ENCODE data around the gene RDH5.

The RDH5 gene, protein sequence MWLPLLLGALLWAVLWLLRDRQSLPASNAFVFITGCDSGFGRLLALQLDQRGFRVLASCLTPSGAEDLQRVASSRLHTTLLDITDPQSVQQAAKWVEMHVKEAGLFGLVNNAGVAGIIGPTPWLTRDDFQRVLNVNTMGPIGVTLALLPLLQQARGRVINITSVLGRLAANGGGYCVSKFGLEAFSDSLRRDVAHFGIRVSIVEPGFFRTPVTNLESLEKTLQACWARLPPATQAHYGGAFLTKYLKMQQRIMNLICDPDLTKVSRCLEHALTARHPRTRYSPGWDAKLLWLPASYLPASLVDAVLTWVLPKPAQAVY

DNA sequence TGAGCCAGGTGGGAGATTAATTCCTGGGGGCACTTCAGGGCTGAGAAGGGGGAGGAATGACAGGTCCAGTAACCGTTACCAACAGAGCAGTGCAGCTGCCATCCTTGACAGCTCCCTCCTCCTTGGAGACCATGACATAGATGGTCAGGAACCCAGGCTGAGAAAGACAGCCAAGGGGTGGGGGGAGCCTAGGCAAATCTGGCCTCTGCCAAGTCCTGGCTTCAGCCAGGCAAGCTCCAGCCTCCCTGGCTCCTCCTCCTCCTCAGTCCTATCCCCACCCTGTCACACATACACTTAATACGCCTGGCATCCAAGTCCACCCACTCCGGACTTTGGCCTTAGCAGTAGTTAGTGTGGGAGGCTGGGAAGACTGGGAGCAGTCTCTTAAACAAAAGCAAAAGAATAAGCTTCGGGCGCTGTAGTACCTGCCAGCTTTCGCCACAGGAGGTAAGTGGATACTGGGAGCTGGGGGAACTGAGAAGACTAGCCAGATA, at the start of gene RDH5:
Gene RDH5, plus strand, starts transcription at position 323 of the 494 bp plus-strand sequence. CDS start 792 bp downstream, outside the sequence.
- DNase-seq (ENCODE audit: low spot score) = no peak

DNA sequence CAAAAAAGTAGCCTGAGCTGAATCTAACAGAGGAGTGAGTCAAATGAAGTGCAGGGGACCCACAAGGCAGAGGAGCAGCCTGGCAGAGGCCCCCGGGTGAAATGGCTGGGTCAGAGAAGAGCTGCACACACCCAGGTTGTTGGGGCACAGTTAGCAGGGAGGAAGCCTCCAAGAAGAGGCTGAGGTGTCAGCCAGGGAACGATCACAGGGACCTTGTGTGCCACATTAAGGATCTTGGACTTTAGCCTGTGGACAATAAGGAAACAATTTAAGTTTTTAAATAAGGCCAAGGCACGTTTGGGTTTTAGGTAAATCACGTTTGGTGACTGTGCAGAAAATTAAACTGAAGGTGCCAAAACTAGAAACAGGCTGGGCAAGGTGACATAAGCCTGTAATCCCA, 48.4 kb upstream of the RDH5 start:
- DNase-seq (ENCODE audit: low spot score) = no peak

DNA sequence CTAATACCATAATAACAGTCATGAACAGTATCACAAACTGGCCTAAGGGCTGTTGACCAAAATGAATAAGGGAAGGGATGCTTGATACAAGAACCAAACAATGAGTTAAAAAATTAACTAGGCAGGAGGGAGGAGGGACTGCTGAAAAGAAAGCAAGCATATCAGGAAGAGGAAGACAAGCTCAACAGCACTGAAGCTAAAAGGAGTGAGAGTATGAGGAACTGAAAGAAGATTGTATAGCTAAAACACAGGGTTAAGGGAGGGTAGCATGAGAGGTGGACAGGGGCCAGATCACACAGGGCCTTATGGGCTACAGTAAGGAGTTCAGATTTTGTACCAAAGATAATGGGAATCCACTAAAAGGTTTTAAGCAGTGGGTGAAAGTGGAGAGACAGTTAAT, 46.6 kb upstream of the RDH5 start:
- DNase-seq (ENCODE audit: low spot score) = no peak

DNA sequence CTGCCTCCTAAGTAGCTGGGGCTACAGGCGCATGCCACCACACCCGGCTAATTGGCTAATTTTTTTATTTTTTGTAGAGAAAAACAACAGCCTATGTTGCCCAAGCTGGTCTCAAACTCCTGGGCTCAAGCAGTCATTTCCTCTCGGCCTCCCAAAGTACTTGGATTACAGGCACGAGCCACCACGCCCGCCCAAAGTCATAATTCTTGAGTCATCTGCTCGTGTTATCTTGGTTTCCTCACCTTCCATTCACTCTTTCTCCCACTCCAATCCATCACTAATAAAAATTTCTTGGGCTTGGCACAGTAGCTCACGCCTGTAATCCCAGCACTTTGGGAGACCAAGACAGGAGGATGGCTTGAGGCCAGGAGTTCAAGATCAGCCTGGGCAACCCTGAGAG, 44.5 kb upstream of the RDH5 start:
- DNase-seq (ENCODE audit: low spot score) = no peak

DNA sequence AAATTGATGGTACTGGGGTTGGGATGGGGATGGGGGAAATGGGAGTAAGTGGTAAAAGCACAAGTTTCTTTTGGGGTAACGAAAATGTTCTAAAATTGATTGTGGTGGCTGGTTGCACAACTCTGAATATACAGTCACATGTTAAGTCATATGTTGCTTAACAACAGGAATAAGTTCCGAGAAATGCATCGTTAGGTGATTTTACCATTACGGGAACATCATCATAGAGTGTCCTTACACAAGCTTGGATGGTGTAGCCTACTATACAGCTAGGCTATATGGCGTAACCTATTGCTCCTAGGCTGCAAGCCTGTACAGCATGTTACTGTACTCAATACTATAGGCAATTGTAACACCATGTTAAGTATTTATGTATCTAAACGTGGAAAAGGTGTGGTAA, 43.5 kb upstream of the RDH5 start:
- no peak for DNase-seq (ENCODE audit: low spot score)

DNA sequence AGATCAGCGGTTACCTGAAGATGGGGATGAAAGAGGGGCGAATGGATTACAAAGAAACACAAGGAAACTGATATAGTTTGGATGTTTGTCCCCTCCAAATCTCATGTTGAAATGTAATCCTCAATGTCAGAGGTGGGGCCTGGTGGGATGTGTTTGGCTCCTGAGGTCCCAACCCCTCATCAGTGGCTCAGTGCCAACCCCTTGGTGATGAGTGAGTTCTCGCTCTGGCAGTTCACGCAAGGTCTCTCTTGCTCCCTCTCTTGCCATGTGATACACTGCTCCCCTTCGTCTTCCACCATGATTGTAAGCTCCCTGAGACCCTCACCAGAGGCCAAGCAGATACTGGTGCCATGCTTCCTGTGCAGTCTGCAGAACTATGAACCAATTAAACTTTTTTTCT, 40.5 kb upstream of the RDH5 start:
- DNase-seq (ENCODE audit: low spot score) = no peak

DNA sequence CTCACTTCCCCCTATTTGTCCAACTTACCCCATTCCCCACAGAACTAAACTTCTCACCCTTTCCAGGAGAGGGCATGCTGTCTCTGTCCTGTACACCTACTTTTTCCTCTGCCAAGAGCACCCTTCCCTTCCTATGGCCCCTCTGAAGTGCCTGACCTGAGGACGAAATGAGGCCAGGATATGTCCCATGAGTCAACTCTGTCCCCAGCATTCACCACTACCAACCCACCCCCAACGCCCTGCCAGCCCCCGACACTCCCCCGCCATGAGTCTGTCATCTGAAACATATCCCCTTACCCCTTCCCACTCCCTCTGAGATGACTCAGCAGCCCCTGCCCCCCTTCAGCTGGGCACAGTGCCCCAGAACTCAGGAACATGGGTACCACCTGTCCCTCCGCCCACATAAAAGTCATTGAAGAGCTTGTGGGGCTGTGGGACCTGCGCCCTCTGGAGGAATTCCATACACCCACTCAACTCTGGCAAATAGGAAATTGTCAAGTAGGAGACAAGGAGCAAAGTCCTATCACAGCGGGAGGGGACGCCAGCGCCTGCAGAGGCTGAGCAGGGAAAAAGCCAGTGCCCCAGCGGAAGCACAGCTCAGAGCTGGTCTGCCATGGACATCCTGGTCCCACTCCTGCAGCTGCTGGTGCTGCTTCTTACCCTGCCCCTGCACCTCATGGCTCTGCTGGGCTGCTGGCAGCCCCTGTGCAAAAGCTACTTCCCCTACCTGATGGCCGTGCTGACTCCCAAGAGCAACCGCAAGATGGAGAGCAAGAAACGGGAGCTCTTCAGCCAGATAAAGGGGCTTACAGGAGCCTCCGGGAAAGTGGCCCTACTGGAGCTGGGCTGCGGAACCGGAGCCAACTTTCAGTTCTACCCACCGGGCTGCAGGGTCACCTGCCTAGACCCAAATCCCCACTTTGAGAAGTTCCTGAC, 38.8 kb upstream of the RDH5 start:
- peak; percentile 30 for DNase-seq (ENCODE audit: low spot score)

DNA sequence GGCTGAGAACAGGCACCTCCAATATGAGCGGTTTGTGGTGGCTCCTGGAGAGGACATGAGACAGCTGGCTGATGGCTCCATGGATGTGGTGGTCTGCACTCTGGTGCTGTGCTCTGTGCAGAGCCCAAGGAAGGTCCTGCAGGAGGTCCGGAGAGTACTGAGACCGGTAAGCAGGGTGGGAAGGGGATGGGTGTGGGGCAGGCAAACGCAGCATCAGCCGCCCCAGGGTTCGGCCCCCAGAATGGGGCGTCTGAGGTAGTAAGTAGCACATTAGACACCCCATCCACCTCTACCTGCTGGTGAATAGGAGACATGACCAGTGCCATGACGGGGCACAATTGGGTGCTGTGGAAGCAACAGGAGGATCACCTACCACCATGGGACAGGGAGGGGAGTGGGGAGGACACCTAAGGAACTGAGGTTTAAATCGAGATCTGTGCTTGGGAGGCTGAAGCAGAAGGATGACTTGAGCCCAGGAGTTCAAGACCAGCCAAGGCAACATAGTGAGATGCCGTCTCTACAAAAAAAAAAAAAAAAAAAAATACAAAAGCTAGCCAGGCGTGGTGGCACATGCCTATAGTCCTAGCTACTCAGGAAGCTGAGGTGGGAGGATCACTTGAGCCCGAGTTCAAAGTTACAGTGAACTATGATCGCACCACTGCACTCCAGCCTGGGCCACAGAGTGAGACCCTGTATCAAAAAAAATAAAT, 38.0 kb upstream of the RDH5 start:
- no peak for DNase-seq (ENCODE audit: low spot score)

DNA sequence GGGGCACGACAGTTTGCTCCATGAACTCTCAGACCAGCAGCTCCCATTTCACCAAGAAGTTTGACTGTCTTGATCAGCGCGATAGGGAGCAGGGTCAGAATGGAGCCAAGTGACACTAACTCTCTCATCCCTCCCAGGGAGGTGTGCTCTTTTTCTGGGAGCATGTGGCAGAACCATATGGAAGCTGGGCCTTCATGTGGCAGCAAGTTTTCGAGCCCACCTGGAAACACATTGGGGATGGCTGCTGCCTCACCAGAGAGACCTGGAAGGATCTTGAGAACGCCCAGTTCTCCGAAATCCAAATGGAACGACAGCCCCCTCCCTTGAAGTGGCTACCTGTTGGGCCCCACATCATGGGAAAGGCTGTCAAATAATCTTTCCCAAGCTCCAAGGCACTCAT, 36.5 kb upstream of the RDH5 start:
- no peak for DNase-seq (ENCODE audit: low spot score)

DNA sequence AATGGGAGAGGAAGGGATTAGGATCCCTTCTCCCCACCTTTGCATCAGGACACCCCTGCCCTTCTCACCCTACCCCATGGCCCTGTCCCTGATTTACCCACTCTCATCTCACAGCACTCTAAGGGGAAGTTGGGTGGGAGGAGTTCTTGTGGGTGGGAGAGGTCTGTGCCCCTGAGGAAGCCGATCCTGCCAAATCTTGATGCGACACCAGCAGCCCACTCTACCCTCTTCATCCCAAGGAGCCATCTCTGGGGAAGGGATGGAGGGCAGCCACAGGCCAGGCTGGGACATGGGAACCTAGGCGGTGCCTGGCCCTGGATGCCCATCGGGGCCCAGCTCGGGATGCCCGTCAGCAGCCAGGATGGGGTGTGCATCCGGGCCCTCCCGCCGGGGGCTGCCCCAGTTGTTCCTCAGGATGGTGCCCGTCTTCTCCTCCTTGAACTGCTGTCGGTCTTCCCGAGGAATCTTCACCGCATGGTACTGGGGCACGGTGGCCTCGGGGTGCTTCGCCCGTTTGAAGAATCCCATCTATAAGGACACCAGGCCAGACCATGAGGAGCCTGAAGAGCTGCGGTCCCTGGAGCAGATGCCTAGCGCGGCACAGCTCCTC, 35.3 kb upstream of the RDH5 start:
- no peak for DNase-seq (ENCODE audit: low spot score)

DNA sequence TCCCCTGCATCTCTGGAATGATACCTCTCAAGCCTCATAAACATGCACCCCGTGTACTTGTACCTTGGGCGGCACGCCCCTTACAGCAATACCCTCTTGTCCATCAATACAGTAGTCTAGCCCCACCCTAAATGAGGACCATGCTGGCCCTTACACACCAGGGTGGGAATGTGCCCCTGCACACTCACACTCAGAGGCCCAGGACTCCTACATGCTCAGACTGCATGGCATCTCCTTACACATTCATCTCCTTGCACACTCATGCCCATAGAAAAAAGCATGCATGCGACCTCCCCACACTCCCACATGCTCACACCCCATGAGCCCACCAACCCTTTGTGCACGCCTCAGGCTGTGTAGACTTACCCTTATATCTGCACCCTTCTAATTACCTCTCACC, 34.5 kb upstream of the RDH5 start:
- no peak for DNase-seq (ENCODE audit: low spot score)

DNA sequence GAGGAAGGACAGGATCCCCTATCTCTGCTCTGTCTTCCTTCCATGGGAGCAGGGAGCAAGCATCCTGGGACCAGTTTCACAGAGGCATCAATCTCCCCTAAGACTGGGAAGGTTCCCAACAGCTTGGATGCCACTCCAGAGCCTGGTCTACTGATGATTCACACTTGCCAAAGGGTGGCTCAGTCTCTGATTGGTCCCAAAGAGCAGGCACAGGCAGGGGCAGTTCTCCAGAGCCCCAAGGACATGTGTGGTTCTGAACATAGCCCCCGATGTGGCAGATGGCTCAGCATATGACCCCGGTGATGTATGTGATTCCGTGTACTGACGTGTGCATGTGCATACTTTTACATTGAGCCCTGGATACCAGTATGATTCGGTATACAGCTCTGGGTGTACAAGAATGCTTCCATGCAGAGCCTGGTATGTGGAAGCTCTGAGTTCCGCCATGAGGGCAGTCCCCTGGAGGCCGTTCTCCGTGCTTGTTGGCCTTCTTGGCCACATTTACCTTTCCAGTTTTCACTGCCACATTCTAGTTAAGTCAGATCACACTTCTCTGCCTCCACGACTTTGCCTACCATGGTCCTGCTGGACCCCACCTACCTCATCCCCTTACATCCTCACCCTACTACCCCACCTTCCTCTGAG, 33.7 kb upstream of the RDH5 start:
- DNase-seq (ENCODE audit: low spot score) = no peak

DNA sequence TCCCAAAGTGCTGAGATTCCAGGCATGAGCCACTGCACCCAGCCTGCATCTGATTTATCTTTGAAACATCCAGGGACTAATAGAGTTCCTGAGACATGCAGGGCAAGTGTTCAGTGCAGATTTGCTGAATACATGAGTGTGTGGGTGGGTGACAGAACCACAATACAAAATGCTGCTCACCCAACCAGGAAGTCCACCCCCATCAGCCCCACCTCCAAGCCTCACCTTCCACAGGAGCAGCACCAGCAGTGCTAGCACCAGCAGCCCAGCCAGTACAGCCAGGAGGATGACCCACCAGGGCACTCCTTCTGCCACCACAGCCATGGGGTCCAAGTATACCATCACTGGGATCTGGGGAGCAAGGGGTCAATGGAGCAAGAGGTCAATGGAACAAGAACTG, 32.4 kb upstream of the RDH5 start:
- no peak for DNase-seq (ENCODE audit: low spot score)

DNA sequence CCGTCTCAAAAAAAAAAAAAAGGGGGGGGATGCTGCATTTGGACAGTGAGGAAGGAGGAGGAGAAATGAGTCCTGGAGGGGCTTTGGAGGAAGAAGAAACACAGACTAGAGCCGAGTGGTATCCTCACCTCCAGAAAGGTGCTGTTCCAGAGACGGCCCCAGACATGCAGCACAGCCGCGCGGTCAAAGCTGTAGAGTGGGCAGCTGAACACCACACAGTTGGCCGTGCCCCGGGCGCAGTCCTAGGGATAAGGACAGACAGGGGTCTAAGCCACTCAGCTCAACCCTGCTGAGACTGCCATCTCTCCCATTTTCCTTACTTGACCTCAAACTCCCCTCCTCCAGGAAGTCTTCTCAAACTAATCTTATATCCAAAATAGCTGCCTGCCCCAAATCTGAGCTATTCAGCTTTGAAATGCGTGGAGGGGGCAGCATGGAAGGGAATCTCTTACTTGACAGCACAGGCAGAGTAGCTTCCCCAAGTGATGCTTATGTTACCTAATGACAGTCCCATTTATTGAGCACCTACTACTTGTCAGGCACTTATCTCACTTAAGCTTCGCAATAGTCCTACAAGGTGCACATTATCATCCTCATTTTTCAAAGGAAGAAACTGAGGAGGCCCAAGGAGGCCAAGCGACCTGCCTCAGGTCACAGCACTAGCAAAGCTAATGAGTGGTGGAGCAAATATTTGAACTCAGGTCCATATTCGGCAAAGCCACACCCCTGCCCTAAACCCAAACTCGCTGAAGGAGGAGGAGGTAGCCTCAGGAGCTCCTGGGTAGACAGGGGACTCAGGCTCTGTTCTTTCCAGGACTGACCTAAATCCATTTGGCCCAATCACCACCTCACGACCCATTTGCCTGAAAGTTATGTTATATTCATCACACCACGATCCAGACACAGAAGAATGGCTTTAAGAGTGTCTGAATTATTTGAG, 31.2 kb upstream of the RDH5 start:
- DNase-seq (ENCODE audit: low spot score) = no peak

DNA sequence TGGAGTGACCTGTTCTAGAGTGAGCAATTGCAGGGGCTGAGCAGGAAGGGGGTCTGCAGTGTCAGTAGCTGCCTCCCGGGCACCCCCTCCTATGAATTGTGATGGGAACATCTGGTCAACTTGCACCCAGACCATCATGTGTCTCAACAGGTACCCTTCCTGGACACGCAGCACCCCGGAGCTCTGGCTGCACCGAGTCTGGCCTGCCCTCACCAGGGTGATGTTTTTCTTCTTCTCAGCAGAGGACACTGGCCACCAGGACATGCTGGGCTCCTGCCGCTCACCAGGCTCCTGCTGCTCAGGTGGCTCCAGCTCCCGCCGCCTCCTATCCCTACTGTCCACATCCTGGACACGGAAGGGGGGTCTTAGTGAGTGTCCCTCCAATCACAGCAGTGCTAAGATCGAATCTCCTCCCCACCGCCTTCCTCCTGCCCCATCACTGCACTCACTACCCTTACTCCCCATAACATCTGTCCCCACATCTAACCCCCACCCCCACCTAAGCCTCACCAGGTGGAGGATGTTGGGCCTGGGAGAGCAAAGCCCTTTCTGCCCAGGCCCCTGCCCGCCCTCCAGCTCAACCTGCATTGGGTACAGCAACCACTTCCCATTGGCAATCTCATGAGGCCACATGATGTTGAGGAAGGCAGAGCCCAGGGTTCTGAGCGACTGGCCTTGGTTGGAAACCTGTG, 27.4 kb upstream of the RDH5 start:
- DNase-seq (ENCODE audit: low spot score) = no peak

DNA sequence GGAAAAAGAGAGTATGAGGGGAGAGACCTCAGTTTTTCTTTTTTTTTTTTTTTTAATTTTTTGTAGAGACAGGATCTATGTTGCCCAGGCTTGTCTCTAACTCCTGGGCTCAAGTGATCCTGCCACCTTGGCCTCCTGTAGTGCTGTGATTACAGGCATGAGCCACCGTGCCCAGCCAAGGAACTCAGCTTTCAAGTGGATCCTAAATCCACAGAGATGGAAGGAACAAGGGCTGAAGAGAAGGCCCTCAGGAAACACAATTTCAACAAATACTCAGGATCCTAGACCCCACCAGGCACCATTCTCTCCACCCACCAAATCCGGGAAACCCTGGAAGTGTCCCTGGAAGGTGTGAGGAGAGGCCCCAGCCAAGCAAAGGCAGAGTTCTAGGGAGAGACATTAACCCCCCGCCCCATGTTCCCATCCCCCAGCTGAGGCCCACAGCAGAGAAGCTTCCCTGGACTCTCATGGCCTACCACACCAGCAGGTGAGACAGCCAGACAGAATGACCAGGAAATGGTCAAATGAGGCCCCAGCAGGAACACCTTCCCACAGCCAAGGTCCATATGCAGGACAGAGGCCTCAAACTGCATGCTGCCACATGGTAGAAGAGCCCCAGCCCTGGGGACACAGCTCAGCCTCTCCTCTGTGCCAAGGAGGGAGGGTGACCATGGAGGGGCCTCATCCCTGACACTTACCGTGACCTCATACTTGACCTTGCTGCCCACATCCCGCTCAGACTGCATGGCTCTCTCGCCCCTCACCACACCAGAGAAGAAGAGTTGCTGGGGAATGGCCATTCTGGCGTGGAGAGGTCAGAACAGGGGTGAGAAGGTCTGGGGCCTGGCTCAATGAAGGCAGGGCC, 26.6 kb upstream of the RDH5 start:
- DNase-seq (ENCODE audit: low spot score) = no peak

DNA sequence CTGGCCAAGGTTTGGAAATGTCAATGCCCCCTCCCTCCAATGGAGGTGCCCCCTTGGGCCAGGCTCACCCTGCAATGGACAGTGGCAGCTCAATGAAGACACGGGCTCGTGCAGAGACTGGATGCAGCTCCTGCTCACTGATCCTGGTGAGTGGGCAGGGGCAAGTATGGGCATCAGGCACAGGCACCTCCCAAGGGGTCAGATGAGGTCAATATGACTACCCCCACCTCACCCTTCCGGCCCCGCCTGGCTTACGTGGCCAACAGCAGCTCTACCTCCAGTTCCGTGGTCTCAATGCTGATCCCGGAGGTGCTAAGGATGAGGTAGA, 26.0 kb upstream of the RDH5 start:
- DNase-seq (ENCODE audit: low spot score) = no peak

DNA sequence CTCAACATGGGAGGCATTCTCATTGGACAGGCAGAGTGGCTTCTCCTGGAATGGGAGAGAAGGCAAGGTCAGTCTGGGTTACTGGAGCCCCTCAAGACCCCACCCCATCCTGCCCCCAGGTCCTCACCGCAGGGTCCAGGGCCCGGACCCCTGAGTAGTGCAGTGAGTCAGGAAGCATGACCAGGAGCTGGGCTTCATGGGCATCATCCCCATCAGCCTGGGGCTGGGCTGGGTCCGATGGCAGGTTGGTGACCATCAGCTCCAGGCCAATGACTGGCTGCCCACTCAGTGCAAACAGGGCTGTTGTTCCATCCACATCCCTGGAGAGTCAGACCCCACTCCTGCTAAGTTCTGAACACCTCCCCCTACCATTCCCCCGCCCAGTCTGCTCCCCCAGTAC, 25.5 kb upstream of the RDH5 start:
- no peak for DNase-seq (ENCODE audit: low spot score)

DNA sequence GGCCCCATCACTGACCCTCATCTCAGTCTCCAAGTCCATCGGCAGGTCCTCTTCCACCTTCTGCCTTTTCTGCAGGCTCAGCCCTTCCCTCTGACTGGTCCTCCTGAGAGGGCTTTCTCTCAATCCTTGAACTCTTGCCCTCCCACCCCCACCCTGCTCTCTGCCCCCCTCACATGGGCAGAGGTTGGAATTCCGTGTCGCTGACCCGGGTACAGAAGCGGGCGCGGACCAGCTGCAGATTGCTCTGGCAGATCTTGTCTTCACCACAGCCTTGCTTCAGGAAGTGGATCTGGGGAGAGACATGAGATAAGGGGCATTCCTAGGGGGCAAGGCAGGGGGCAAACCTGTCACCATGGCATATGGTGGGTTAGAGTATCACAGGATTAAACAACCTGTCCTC, 24.8 kb upstream of the RDH5 start:
- no peak for DNase-seq (ENCODE audit: low spot score)
